ENCODE data around the gene BLVRB.

DNA sequence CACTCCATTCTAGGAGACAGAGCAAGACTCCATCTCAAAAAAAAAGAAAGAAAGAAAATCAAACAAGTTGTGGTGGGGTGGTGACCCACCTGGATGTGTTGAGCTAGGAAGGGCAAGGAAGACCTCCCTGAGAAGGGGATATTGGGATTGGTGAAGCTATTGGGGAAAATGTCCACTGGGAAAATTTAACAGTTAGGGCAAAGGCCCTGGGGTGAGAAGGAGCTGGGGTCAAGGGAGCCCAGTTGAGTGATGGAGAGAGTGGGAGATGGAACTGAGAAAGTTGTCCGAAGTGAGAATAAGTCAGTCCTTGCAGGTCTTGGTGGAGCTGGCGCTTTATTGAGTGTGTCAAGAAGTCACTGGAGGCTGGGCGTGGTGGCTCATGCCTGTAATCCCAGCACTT lies 27.3 kb downstream of the BLVRB start:
- TF ChIP-seq CTCF (IDR thresholded peaks at IDR 0.05) (no peak), POLR2A (IDR thresholded peaks at IDR 0.05) (no peak)
